Gastrocnemius medialis (tissue), 4 donors: Measurements from ENCODE around the gene MEX3C.

Experiments
- POLR2A ChIP-seq, 2 donors: fragments of 450-650 bp; IDR thresholded peaks; one replicate each; pipeline ENCODE4 v1.6.1; 2017; ENCODE audit warnings: antibody characterized with exemption in 2 of 2, mild to moderate bottlenecking in 2 of 2, moderate library complexity in 2 of 2
- TF ChIP-seq, protein P1 (sequence below), 5 experiments: fragments of 450-650 bp in 3 of 5; fragments of 200-600 bp in 2 of 5; sonication (generic) in 2 of 5; IDR thresholded peaks in 4 of 5; conservative IDR thresholded peaks in 1 of 5; 1 replicate in 4 of 5; 2 replicates in 1 of 5; pipeline ENCODE4 v1.5.1; 2016 to 2019; ENCODE audit warnings: antibody characterized with exemption in 5 of 5, mild to moderate bottlenecking in 3 of 5, moderate library complexity in 3 of 5

DNA sequence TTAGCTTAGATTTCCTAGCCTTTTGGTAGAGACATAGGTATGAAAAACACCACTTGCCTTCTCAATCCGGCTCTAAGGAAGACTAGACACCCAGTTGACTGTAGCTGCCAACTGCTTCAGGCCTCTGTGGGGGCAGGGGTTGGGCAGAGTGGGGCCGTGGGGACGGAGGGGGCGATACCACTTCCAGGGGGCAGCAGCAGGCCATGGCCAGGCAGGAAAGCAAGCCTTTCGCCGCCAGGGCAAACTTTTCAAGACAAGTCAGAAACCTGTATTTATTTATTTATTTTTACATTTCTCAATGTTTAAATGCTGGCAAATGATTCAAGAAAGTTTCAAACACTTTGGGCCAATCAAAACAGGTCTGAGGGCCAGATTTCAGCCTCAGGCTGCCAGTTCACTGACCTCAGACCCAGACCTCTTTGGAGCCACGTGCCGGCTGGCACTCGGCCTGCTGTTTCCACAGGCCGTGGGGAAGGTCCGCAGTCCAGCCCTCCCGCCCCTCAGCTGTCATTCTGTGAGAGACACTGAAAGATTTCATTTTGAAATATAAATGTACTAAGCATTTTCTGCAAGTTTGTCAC lies 63.8 kb downstream of the MEX3C start:
- TF ChIP-seq, protein P1, sequence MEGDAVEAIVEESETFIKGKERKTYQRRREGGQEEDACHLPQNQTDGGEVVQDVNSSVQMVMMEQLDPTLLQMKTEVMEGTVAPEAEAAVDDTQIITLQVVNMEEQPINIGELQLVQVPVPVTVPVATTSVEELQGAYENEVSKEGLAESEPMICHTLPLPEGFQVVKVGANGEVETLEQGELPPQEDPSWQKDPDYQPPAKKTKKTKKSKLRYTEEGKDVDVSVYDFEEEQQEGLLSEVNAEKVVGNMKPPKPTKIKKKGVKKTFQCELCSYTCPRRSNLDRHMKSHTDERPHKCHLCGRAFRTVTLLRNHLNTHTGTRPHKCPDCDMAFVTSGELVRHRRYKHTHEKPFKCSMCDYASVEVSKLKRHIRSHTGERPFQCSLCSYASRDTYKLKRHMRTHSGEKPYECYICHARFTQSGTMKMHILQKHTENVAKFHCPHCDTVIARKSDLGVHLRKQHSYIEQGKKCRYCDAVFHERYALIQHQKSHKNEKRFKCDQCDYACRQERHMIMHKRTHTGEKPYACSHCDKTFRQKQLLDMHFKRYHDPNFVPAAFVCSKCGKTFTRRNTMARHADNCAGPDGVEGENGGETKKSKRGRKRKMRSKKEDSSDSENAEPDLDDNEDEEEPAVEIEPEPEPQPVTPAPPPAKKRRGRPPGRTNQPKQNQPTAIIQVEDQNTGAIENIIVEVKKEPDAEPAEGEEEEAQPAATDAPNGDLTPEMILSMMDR (IDR thresholded peaks at IDR 0.05 in 4 of 5, conservative IDR thresholded peaks at IDR 0.05 in 1 of 5) = no peak
- TF ChIP-seq POLR2A (IDR thresholded peaks at IDR 0.05) = no peak
